MM.1S (cell line): ENCODE measurements around the gene SUMO2.

Source experiments
- EZH2 ChIP-seq: fragments of 300-600 bp; sonication (generic); optimal IDR thresholded peaks from 2 replicates; pipeline ENCODE3; 2017; ENCODE audit warnings: low read depth, mild to moderate bottlenecking, antibody characterized with exemption, low read length, mixed read lengths
- TF ChIP-seq, protein P1 (sequence below): fragments of 300-600 bp; sonication (generic); IDR thresholded peaks from 2 replicates; pipeline ENCODE4 v1.5.1; 2016; ENCODE audit warnings: antibody characterized with exemption, low read length, mixed read lengths

- no peak for TF ChIP-seq EZH2
- TF ChIP-seq, protein P1, sequence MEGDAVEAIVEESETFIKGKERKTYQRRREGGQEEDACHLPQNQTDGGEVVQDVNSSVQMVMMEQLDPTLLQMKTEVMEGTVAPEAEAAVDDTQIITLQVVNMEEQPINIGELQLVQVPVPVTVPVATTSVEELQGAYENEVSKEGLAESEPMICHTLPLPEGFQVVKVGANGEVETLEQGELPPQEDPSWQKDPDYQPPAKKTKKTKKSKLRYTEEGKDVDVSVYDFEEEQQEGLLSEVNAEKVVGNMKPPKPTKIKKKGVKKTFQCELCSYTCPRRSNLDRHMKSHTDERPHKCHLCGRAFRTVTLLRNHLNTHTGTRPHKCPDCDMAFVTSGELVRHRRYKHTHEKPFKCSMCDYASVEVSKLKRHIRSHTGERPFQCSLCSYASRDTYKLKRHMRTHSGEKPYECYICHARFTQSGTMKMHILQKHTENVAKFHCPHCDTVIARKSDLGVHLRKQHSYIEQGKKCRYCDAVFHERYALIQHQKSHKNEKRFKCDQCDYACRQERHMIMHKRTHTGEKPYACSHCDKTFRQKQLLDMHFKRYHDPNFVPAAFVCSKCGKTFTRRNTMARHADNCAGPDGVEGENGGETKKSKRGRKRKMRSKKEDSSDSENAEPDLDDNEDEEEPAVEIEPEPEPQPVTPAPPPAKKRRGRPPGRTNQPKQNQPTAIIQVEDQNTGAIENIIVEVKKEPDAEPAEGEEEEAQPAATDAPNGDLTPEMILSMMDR: no peak
Measured at GRCh38 chr17:75168998-75169397, 13.8 kb downstream of the SUMO2 start.
